VCaP (cell line): ENCODE results near the gene PLEKHG3.

Experiments used
- H3K27ac ChIP-seq: fragments of 450-650 bp; 2 replicates; pipeline ENCODE4 v1.5.1; 2017
- TF ChIP-seq, protein P1 (sequence below): fragments of 450-650 bp; conservative IDR thresholded peaks from 2 replicates; pipeline ENCODE4 v1.5.1; 2017; ENCODE audit warnings: mild to moderate bottlenecking, moderate library complexity

The PLEKHG3 gene

GRCh38 chr14:64779472-64779871 lies 75.2 kb downstream of the PLEKHG3 start:
- TF ChIP-seq, protein P1, sequence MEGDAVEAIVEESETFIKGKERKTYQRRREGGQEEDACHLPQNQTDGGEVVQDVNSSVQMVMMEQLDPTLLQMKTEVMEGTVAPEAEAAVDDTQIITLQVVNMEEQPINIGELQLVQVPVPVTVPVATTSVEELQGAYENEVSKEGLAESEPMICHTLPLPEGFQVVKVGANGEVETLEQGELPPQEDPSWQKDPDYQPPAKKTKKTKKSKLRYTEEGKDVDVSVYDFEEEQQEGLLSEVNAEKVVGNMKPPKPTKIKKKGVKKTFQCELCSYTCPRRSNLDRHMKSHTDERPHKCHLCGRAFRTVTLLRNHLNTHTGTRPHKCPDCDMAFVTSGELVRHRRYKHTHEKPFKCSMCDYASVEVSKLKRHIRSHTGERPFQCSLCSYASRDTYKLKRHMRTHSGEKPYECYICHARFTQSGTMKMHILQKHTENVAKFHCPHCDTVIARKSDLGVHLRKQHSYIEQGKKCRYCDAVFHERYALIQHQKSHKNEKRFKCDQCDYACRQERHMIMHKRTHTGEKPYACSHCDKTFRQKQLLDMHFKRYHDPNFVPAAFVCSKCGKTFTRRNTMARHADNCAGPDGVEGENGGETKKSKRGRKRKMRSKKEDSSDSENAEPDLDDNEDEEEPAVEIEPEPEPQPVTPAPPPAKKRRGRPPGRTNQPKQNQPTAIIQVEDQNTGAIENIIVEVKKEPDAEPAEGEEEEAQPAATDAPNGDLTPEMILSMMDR: no peak
- H3K27ac ChIP-seq: no peak overlapping the region

GRCh38 chr14:64782196-64782595 lies 78.0 kb downstream of the PLEKHG3 start:
- no peak overlapping the region for H3K27ac ChIP-seq
- TF ChIP-seq, protein P1: no peak

DNA sequence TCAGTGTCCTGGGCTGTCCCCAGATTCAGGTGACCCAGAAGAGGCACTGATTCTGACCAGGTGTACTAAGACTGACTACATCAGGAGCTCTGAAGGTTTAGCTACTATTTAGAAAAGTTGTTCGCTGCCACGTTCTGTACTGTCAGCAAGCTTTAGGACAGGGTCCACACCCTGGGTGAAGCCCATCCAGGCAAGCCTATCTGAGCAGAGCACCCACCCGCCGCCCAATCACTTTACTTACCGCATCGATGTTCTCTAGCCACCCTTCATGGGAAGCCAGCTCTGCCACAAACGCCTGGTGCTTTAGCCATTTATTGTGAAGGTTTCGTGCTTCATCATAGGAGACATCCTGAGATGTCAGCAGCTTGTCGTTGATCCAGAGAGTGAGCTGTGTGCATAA lies 79.8 kb downstream of the PLEKHG3 start:
- no peak overlapping the region for H3K27ac ChIP-seq
- TF ChIP-seq, protein P1: no peak

DNA sequence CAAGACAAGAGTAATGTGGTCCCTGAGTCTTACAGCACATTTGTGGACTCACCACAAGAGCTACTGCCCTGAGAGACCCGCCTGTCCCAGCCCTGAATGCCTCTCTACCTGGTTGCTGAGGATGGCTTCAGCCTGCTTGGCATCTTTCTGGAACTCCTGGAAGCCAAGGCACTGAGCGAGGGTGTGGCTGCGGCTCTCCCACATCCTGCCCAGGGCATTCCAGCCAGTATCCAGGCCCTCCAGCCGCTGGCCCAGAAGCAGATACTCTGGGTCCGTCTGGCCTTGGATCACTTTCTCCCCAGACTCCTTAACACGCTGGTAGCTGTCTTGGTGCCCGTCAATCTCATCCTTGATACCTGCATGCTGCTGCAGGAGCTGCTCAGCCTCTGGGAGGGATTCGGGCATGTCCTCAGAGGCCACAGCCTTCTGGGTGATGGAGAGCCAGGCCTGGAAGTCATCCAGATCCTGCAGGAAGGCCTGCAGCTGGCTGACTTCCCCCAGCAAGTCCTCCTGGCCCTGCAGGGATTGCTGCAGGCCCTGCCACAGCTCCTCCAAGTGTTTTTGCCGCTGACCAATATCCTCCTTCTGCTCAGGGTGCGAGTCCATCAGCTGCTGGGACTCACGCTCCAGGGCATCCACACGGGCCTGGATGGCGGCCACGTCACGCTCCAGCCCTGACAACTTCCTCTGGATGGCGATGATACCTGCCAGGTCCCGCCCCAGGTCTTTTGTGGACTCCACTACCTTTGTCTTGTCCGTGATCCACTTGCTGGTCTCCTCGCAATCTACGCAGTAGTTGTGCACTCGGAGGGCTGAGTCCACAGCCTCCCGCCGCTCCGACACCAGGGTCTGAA lies 82.3 kb downstream of the PLEKHG3 start:
- H3K27ac ChIP-seq: no peak overlapping the region
- TF ChIP-seq, protein P1: no peak

DNA sequence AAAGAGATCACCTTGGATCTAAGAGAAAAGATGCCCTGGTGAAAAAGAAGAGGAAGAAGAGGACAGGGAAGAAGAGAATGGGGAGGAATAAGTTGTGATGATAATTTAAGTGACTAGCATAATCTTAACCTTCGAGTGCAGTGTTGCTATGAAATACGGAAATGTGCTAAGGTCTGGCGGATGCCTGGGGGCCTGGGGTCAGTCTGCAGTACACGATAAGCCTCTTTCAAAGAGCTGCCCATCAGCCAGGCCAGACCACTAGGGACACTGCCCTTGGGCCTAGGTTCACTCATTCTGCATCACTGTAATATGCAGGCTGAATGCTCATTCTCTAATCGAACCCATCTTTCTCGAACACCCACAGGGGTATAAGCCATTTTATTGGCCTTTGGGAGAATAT lies 83.4 kb downstream of the PLEKHG3 start:
- H3K27ac ChIP-seq: no peak overlapping the region
- TF ChIP-seq, protein P1: no peak

- H3K27ac ChIP-seq: no peak overlapping the region
- TF ChIP-seq, protein P1: no peak
Observed at GRCh38 chr14:64788706-64789105, 84.5 kb downstream of the PLEKHG3 start.

DNA sequence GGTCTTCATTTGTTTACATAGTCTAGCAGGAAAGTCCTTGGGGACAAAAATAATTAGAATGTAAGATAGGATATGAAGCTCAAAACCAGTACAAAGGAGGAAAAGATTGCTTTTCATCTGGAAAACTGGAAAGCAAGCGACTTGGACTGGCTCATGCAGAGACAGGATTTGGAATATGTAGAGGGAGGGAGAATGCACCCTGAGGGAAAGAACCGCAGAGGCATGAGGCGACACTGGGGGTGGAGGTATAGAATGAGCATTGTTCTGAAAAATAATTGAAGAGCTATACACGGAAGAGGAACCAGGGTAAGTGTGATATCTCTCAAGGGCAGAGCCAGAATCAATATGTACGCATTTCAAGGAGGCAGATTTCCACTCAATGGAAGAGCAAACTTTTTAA lies 85.5 kb downstream of the PLEKHG3 start:
- TF ChIP-seq, protein P1: no peak
- no peak overlapping the region for H3K27ac ChIP-seq
